ENCODE measurements around the gene STAMBP.

Gene STAMBP

DNA sequence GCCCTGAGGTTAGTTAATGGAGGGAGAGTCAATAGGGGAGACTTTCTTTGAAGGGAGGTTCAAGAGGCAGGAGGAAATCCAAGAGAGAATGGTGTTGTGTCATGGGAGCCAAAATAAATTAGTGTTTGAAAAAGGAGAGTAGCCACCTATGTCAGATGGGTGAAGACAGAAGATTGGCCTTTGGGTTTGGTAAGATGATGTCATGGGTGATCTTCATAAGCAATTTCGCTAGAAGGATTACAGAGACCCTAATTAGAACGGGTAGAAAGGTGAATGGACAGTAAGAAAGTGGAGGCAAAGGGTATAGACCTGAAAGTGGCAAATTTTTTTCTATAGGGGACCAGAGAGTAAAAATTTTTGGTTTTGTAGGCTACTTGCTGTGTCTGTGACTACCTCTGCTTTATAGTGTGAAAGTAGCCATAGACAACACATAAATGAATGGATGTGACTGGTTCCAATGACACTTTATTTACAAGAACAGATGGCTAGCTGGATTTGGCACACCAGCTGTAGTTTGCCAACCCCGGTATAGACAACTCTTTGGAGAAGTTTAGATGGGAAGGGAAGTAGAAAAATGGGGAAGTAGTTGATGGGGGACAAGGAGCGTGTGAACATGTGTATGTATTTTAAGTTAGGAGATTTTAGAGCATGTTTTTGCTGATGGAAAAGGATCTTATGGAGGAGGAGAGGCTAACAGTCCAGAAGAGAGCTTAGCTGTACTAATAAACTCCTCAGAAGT is 9.3 kb downstream of the STAMBP start:
- Histone ChIP-seq H3K27ac (no peak overlapping the region), H3K4me3 (no peak overlapping the region)
- no peak for DNase-seq (ENCODE audit: low spot score)
- TF ChIP-seq, protein P1, sequence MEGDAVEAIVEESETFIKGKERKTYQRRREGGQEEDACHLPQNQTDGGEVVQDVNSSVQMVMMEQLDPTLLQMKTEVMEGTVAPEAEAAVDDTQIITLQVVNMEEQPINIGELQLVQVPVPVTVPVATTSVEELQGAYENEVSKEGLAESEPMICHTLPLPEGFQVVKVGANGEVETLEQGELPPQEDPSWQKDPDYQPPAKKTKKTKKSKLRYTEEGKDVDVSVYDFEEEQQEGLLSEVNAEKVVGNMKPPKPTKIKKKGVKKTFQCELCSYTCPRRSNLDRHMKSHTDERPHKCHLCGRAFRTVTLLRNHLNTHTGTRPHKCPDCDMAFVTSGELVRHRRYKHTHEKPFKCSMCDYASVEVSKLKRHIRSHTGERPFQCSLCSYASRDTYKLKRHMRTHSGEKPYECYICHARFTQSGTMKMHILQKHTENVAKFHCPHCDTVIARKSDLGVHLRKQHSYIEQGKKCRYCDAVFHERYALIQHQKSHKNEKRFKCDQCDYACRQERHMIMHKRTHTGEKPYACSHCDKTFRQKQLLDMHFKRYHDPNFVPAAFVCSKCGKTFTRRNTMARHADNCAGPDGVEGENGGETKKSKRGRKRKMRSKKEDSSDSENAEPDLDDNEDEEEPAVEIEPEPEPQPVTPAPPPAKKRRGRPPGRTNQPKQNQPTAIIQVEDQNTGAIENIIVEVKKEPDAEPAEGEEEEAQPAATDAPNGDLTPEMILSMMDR (IDR thresholded peaks at IDR 0.05): no peak

DNA sequence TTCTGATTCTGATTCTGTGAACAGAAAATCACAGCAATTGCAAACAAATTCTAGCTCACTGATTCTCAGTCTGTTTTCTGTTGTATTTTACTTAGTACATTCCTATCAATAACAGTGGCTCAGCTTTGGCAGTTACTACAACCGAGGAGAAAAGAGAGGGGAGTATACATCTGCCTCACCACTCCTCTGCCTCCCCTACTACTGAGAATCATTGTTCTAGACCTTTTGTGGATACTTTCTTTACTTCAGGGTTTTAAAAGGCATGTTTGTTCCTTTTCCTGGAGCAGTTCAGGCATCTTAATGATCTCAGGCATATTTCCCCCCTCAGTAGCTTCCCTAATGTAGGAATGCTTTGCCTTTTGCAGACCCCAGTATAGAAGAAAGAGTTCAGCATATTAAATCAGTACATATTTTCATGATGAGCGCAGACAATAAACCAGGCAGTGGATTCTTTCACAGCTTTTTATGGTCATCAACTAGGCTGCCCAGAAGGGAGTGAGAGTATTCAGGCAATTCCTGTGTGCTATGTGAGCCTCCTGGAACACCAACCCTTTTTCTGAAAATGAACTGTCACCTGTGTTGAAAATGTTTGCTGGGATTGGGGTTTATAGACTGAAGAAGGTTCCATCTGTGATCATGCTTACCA is 10.3 kb downstream of the STAMBP start:
- Histone ChIP-seq H3K27ac (no peak overlapping the region), H3K4me3 (no peak overlapping the region)
- TF ChIP-seq, protein P1 (IDR thresholded peaks at IDR 0.05): no peak
- DNase-seq (ENCODE audit: low spot score): no peak

DNA sequence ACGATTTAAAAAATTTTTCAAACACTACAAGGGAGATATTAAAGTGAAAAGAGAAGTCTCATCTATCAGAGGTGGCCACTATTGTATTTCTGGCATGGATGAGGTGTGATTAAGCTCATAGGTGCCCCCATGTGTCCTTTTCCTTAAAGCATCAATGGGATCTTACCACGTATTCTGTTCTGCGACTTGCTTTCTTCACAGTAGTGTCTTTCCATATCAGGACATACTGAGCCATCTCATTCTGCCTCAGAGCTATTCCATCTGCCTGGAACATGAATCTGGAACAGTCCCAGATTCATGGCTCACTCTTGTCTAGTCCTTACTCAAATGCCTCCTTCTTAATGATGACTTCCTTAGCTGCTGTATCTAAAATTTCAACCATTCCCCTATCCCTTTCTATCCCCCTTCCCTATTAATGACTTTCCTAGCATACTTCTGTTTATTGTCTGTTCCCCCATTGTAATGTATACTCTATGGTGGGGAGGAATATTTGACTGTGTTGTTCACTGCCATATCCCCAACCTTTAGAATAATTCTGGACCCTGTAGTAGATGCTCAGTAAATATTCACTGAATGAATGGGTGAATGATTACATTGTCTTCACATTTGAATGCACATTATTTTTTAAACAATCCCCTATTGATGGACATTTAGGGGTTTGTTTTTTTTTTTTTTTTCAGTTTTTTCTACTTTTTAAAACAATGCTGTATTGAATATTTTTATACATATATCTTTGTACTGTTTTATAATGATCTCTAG is 11.1 kb downstream of the STAMBP start:
- TF ChIP-seq, protein P1 (IDR thresholded peaks at IDR 0.05): no peak
- no peak for DNase-seq (ENCODE audit: low spot score)
- Histone ChIP-seq H3K27ac (no peak overlapping the region), H3K4me3 (no peak overlapping the region)

DNA sequence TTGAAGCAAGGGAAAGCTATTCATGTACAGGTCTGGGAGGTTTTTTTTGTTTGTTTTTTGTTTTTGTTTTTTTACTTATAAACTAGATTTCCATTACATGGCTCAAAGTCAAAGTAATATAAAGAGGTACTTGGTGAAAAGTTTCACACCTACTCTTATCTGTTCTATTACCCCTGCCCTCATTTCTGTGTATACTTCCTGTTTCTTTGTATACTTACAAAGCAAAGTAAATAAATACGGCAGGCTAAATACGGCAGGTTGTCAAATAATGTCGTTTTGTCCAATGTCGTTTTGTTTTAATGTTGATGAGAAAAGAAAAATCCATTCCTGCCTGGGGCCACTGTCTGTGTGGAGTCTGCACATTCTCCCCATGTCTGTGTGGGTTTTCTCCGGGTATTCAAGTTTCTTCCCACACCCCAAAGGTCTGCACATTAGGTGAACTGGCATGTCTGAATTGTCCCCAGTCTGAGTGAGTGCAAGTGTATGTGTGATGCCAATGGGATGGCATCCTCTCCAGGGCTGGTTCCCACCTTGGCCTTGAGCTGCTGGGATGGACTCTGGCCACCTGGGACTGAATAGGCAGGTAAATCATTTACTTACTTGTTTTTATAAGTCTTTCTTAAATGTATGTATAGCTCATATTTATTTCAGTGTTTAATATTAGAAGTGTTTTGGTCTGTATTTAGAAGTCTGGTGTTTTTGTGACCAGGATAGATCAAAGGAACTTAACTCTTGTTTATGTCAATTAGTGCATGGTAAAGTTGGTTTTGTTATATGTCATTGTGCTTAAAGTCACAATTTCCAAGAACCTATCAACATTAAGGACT is 13.4 kb downstream of the STAMBP start:
- H3K27ac ChIP-seq: no peak overlapping the region
- TF ChIP-seq, protein P1 (IDR thresholded peaks at IDR 0.05): no peak
- no peak overlapping the region for H3K4me3 ChIP-seq
- DNase-seq (ENCODE audit: low spot score): no peak

DNA sequence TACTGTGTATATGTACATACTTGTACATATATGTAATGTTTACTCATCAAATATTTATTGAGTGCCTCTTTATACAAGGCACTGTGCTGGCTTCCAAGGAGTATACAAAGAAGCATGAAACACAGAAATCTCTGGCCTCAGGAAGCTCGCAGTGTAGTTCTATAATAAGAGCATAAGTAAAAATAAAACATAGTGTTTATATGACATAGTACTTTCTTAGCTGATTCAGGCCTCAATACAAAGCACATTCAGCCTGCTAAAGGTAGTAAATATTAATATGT is 13.9 kb downstream of the STAMBP start:
- no peak overlapping the region for H3K27ac ChIP-seq
- DNase-seq (ENCODE audit: low spot score): no peak
- H3K4me3 ChIP-seq: no peak overlapping the region
- TF ChIP-seq, protein P1 (IDR thresholded peaks at IDR 0.05): no peak

DNA sequence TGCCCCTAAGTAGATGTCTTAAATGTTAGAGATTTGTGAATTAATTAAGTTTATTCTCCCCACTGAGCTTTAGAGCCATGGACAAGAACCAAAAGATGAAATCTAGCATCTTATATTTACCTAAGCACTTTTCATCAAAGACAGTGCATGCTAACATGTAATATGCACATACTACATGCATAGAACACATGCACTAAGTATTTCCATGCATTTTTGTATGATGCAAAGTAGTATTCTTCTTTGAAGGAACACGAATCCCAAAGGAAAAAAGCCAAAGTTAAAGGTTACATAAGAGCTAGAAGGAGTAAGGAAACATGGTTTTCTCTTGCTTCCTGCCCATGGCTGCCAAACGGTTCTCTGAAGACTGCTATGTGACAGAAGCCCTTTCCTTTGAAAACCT is 15.3 kb downstream of the STAMBP start:
- Histone ChIP-seq H3K4me3 (no peak overlapping the region), H3K27ac (no peak overlapping the region)
- TF ChIP-seq, protein P1 (IDR thresholded peaks at IDR 0.05): no peak
- DNase-seq (ENCODE audit: low spot score): no peak
